Suprapubic skin (tissue), 4 donors: ENCODE data around the gene SIGLEC15.

Experiments
- POLR2A ChIP-seq, 2 donors: fragments of 450-650 bp; IDR thresholded peaks; one replicate each; pipeline ENCODE4 v1.6.1; 2017; ENCODE audit warnings: antibody characterized with exemption in 2 of 2, mild to moderate bottlenecking in 2 of 2, moderate library complexity in 2 of 2
- POLR2AphosphoS5 ChIP-seq, 3 donors: sonication (generic); formaldehyde crosslinking; IDR thresholded peaks; one replicate each; pipeline ENCODE4 v1.6.1; 2017; ENCODE audit warnings: antibody characterized with exemption in 3 of 3
- TF ChIP-seq, protein P1 (sequence below), 2 donors: fragments of 200-600 bp in 1 of 2; fragments of 450-650 bp in 1 of 2; sonication (generic) in 1 of 2; IDR thresholded peaks; one replicate each; pipeline ENCODE4 v1.5.1; 2016 to 2019; ENCODE audit warnings: antibody characterized with exemption in 2 of 2, mild to moderate bottlenecking in 1 of 2, moderate library complexity in 1 of 2

DNA sequence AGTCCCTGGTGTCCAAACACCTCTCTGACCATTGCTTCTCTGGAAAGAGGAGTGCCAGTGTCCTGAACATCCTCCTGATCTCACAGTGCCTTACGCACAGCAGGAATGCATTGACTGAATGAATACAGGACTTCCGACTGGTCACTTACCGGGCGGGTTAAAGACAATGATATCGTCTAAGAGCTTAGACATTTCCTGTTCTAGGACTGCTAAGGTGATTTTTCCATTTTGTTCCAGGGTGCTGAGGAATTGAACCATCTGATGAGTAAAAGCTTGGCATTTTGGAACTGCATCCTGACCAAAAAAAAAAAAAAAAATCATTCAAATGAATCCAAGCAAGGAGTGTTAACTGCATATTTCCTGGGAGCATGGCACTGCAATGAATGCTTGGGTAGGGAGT, 40.0 kb downstream of the SIGLEC15 start:
- no peak for TF ChIP-seq POLR2AphosphoS5 (IDR thresholded peaks at IDR 0.05)
- TF ChIP-seq, protein P1, sequence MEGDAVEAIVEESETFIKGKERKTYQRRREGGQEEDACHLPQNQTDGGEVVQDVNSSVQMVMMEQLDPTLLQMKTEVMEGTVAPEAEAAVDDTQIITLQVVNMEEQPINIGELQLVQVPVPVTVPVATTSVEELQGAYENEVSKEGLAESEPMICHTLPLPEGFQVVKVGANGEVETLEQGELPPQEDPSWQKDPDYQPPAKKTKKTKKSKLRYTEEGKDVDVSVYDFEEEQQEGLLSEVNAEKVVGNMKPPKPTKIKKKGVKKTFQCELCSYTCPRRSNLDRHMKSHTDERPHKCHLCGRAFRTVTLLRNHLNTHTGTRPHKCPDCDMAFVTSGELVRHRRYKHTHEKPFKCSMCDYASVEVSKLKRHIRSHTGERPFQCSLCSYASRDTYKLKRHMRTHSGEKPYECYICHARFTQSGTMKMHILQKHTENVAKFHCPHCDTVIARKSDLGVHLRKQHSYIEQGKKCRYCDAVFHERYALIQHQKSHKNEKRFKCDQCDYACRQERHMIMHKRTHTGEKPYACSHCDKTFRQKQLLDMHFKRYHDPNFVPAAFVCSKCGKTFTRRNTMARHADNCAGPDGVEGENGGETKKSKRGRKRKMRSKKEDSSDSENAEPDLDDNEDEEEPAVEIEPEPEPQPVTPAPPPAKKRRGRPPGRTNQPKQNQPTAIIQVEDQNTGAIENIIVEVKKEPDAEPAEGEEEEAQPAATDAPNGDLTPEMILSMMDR (IDR thresholded peaks at IDR 0.05), result no peak
- no peak for TF ChIP-seq POLR2A (IDR thresholded peaks at IDR 0.05)
